Fibroblast of lung (primary cell): ENCODE data around the gene SPPL2A.

Source experiments
- EZH2 ChIP-seq: IDR thresholded peaks from 2 replicates; pipeline ENCODE4 v1.5.1; 2012; ENCODE audit warnings: low read length, control low read depth, mild to moderate bottlenecking; ENCODE audit errors: missing control alignments
- TF ChIP-seq, protein P1 (sequence below), 2 donors: IDR thresholded peaks in 1 of 2; conservative IDR thresholded peaks in 1 of 2; 1 replicate in 1 of 2; 2 replicates in 1 of 2; pipeline ENCODE4 v1.5.1; 2011 to 2012; ENCODE audit warnings: low read length in 2 of 2, control low read depth in 1 of 2, inconsistent platforms in 1 of 2, low read depth in 1 of 2, mild to moderate bottlenecking in 1 of 2

DNA sequence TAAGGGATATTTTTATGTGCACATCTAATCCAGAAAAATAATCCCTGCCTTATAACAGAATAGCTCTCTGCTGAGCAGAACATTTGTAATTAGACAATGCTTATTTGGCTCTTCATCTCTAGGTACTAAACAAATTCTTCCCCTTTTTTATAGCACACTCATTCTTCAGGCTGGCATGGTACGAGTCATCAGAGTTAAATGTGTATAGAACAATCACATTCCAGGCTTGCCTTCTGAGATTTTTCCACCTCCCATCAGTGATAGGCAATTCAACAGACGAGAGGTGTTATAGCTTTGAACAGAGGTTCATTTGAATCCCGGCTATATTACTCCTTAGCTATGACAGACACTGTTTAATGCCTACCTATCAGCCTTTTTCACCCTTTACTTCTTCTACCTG is 21.4 kb upstream of the SPPL2A start:
- TF ChIP-seq, protein P1, sequence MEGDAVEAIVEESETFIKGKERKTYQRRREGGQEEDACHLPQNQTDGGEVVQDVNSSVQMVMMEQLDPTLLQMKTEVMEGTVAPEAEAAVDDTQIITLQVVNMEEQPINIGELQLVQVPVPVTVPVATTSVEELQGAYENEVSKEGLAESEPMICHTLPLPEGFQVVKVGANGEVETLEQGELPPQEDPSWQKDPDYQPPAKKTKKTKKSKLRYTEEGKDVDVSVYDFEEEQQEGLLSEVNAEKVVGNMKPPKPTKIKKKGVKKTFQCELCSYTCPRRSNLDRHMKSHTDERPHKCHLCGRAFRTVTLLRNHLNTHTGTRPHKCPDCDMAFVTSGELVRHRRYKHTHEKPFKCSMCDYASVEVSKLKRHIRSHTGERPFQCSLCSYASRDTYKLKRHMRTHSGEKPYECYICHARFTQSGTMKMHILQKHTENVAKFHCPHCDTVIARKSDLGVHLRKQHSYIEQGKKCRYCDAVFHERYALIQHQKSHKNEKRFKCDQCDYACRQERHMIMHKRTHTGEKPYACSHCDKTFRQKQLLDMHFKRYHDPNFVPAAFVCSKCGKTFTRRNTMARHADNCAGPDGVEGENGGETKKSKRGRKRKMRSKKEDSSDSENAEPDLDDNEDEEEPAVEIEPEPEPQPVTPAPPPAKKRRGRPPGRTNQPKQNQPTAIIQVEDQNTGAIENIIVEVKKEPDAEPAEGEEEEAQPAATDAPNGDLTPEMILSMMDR (conservative IDR thresholded peaks at IDR 0.05 in 1 of 2, IDR thresholded peaks at IDR 0.05 in 1 of 2; ENCODE audit: low read depth in 1 of 2, low read length in 2 of 2) = no peak
- TF ChIP-seq EZH2 = no peak
